Measurements from ENCODE around the gene DGKE.

DNA sequence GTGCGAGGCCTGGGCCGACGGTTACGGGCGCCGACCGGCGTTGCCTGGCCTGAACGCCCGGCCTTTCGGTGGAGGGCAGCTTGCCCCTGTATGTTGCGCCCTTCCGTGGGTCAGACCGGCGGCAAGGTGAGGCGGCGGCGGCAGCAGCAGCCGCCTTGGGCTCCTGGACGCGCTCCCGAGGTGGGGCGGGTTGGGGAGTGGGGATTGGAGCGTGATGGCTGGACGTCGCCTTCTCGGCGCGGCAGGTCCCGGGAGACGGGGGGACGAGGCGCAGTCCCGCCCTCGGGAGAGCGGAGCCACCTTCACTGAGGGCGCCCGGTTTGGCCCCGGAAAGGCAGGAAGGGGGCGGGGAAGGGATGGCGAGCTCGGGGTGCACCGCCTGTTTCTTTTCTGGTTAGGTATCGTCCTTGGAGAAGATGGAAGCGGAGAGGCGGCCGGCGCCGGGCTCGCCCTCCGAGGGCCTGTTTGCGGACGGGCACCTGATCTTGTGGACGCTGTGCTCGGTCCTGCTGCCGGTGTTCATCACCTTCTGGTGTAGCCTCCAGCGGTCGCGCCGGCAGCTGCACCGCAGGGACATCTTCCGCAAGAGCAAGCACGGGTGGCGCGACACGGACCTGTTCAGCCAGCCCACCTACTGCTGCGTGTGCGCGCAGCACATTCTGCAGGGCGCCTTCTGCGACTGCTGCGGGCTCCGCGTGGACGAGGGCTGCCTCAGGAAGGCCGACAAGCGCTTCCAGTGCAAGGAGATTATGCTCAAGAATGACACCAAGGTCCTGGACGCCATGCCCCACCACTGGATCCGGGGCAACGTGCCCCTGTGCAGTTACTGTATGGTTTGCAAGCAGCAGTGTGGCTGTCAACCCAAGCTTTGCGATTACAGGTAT lies 671 bp downstream of the DGKE start:
- TF ChIP-seq, protein P1, sequence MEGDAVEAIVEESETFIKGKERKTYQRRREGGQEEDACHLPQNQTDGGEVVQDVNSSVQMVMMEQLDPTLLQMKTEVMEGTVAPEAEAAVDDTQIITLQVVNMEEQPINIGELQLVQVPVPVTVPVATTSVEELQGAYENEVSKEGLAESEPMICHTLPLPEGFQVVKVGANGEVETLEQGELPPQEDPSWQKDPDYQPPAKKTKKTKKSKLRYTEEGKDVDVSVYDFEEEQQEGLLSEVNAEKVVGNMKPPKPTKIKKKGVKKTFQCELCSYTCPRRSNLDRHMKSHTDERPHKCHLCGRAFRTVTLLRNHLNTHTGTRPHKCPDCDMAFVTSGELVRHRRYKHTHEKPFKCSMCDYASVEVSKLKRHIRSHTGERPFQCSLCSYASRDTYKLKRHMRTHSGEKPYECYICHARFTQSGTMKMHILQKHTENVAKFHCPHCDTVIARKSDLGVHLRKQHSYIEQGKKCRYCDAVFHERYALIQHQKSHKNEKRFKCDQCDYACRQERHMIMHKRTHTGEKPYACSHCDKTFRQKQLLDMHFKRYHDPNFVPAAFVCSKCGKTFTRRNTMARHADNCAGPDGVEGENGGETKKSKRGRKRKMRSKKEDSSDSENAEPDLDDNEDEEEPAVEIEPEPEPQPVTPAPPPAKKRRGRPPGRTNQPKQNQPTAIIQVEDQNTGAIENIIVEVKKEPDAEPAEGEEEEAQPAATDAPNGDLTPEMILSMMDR (tag by site-specific recombination; IDR thresholded peaks at IDR 0.05) = peak; percentile 85
- TF ChIP-seq, protein P2, sequence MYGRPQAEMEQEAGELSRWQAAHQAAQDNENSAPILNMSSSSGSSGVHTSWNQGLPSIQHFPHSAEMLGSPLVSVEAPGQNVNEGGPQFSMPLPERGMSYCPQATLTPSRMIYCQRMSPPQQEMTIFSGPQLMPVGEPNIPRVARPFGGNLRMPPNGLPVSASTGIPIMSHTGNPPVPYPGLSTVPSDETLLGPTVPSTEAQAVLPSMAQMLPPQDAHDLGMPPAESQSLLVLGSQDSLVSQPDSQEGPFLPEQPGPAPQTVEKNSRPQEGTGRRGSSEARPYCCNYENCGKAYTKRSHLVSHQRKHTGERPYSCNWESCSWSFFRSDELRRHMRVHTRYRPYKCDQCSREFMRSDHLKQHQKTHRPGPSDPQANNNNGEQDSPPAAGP (tag by site-specific recombination; IDR thresholded peaks at IDR 0.05) = no peak
- TF ChIP-seq ZNF138 (tag by site-specific recombination; IDR thresholded peaks at IDR 0.05; ENCODE audit: borderline replicate concordance) = no peak
- TF ChIP-seq YY1 (tag by site-specific recombination; IDR thresholded peaks at IDR 0.05) = no peak; the same call in 1 of the 2 replicates
- no peak for TF ChIP-seq ZBTB6 (tag by site-specific recombination; IDR thresholded peaks at IDR 0.05)
- no peak for TF ChIP-seq ZNF792 (tag by site-specific recombination; IDR thresholded peaks at IDR 0.05)

Data from HEK293 (cell line).